ENCODE results near the gene PALM.

- no peak for TF ChIP-seq CTCF (conservative IDR thresholded peaks at IDR 0.05; ENCODE audit: low read depth, low read length)
- no peak for TF ChIP-seq EZH2 (IDR thresholded peaks at IDR 0.05; ENCODE audit: borderline replicate concordance, low read depth, low read length, poor library complexity, severe bottlenecking)
Observed at GRCh38 chr19:723247-723646, 14.5 kb downstream of the PALM start.
